Spleen (tissue), 11 donors: ENCODE measurements around the gene ADAM19. TPM values are rescaled to one million over a fixed set of nuclear protein-coding genes. Genes with fewer than 3 reads are reported as not detected.

ENCODE experiments used
- DNase-seq: peaks from one replicate; pipeline ENCODE4 v3.0.0-alpha.2; 2020
- H3K27ac ChIP-seq, 8 donors: fragments of 200-600 bp; sonication (generic) in 7 of 8; 1 replicate in 4 of 8; 2 replicates in 4 of 8; pipeline versions ENCODE4 v1.5.0 to v1.8.0; 2016 to 2021; ENCODE audit warnings: inconsistent platforms in 4 of 8, mild to moderate bottlenecking in 4 of 8, moderate library complexity in 1 of 8
- H3K27me3 ChIP-seq, 7 donors: fragments of 200-600 bp; sonication (generic) in 6 of 7; replicated peaks in 1 of 7; 1 replicate in 4 of 7; 2 replicates in 3 of 7; pipeline versions ENCODE4 v1.5.0 to v1.8.0; 2016 to 2021; ENCODE audit warnings: inconsistent platforms in 3 of 7, mild to moderate bottlenecking in 1 of 7
- H3K36me3 ChIP-seq, 6 donors: fragments of 200-600 bp; sonication (generic) in 5 of 6; 1 replicate in 4 of 6; 2 replicates in 2 of 6; pipeline versions ENCODE4 v1.5.0 to v1.8.0; 2016 to 2021; ENCODE audit warnings: inconsistent platforms in 2 of 6
- H3K4me1 ChIP-seq, 6 donors: fragments of 200-600 bp; sonication (generic) in 5 of 6; 1 replicate in 3 of 6; 2 replicates in 3 of 6; pipeline versions ENCODE4 v1.5.0 to v1.8.0; 2016 to 2021; ENCODE audit warnings: inconsistent platforms in 3 of 6
- H3K4me3 ChIP-seq, 8 donors: fragments of 200-600 bp; sonication (generic) in 7 of 8; 1 replicate in 4 of 8; 2 replicates in 4 of 8; pipeline versions ENCODE4 v1.5.0 to v1.8.0; 2016 to 2021; ENCODE audit warnings: inconsistent platforms in 4 of 8, mild to moderate bottlenecking in 4 of 8, moderate library complexity in 2 of 8
- H3K9me3 ChIP-seq, 8 donors: fragments of 200-600 bp; sonication (generic) in 7 of 8; 1 replicate in 4 of 8; 2 replicates in 4 of 8; pipeline versions ENCODE4 v1.5.0 to v1.8.0; 2016 to 2021; ENCODE audit warnings: inconsistent platforms in 4 of 8
- POLR2A ChIP-seq, 3 donors: fragments of 450-650 bp; IDR thresholded peaks; one replicate each; pipeline ENCODE4 v1.5.1; 2017; ENCODE audit warnings: antibody characterized with exemption in 3 of 3, mild to moderate bottlenecking in 1 of 3
- POLR2AphosphoS5 ChIP-seq, 3 donors: sonication (generic); formaldehyde crosslinking; IDR thresholded peaks; one replicate each; pipeline ENCODE4 v1.5.1; 2017; ENCODE audit warnings: antibody characterized with exemption in 3 of 3
- WGBS, 5 donors: extraction: QIAGEN DNeasy Blood & Tissue Kit in 3 of 5; methylation state at CpG; one replicate each; pipeline versions ENCODE4 v1.1.5 to v1.1.7; 2013 to 2018; 5-methylcytosine and 5-hydroxymethylcytosine counted together
- intact Hi-C: fragments of 100-400 bp; cut with DNase I; formaldehyde crosslinking; loops from one replicate; pipeline ENCODE4 v1.15.0; 2023; ENCODE audit warnings: low total_unique reads
- polyA plus RNA-seq, 3 donors: library from polyadenylated mRNA; stranded (reverse); fragments of 200-250 nt; gene quantifications; one replicate each; pipeline ENCODE4 v1.2.1, GENCODE V29; 2013
- total RNA-seq, 7 donors: library from RNA; depleted of rRNA in 3 of 7; stranded (reverse); fragments of >200 nt in 3 of 7; fragmentation: NEBNext Ultra II Directional in 4 of 7; extraction: Animal tissue kit (Norgen Biotek cat#: 25700) in 4 of 7; gene quantifications; one replicate each; pipeline versions ENCODE4 v1.1.0 to v1.2.1, GENCODE V29; 2016 to 2021
- TF ChIP-seq, protein P1 (sequence below), 11 experiments: fragments of 200-600 bp in 7 of 11; fragments of 450-650 bp in 4 of 11; sonication (generic) in 4 of 11; IDR thresholded peaks in 8 of 11; conservative IDR thresholded peaks in 3 of 11; 1 replicate in 7 of 11; 2 replicates in 4 of 11; pipeline versions ENCODE4 v1.4.0 to v1.8.0; 2016 to 2021; ENCODE audit warnings: antibody characterized with exemption in 11 of 11, inconsistent platforms in 4 of 11, mild to moderate bottlenecking in 1 of 11
- donor health status: healthy with polysubstance abuse.
- donor health status: DM: no; HTN: no; CAD: no; lungs with moderate emphysema.
- donor health status: DM: no; HTN: no; CAD: no.
- donor health status: Bipolar disorder and iron deficiency.
- donor health status: healthy.
- donor health status: DM: no; HTN: no; CAD: no.
- donor health status: DM: yes; HTN: yes; CAD: no.

The ADAM19 gene
- total and polyA plus RNA-seq, 10 donors = 10.9 to 71.1 (median 51.5) TPM

- 35 to 60% (median 43%) methylated on average over 5 of the region's 5 CpGs for WGBS, 5 donors
- TF ChIP-seq, protein P1, sequence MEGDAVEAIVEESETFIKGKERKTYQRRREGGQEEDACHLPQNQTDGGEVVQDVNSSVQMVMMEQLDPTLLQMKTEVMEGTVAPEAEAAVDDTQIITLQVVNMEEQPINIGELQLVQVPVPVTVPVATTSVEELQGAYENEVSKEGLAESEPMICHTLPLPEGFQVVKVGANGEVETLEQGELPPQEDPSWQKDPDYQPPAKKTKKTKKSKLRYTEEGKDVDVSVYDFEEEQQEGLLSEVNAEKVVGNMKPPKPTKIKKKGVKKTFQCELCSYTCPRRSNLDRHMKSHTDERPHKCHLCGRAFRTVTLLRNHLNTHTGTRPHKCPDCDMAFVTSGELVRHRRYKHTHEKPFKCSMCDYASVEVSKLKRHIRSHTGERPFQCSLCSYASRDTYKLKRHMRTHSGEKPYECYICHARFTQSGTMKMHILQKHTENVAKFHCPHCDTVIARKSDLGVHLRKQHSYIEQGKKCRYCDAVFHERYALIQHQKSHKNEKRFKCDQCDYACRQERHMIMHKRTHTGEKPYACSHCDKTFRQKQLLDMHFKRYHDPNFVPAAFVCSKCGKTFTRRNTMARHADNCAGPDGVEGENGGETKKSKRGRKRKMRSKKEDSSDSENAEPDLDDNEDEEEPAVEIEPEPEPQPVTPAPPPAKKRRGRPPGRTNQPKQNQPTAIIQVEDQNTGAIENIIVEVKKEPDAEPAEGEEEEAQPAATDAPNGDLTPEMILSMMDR (IDR thresholded peaks at IDR 0.05 in 8 of 11, conservative IDR thresholded peaks at IDR 0.05 in 3 of 11) = no peak
- TF ChIP-seq POLR2A (IDR thresholded peaks at IDR 0.05) (no peak), POLR2AphosphoS5 (IDR thresholded peaks at IDR 0.05) (peak in 1 of 3 donors; percentile 67)
- intact Hi-C loops = no loop called here
- peaks cover 30 to 97% (median 79%) of the 10 kb centered on the region in 6 donors for H3K4me1 ChIP-seq
- H3K4me3 ChIP-seq = no peak overlapping the region
- no peaks in the 10 kb centered on the region for H3K36me3 ChIP-seq
- no peaks in the 10 kb centered on the region for H3K9me3 ChIP-seq
- no peak for DNase-seq
- peak overlapping the region in 7 of 8 donors; percentile 7 to 83 (median 80) for H3K27ac ChIP-seq
- H3K27me3 ChIP-seq = no peaks in the 10 kb centered on the region
Observed at GRCh38 chr5:157596487-157596886, 20.9 kb upstream of the ADAM19 start.

DNA sequence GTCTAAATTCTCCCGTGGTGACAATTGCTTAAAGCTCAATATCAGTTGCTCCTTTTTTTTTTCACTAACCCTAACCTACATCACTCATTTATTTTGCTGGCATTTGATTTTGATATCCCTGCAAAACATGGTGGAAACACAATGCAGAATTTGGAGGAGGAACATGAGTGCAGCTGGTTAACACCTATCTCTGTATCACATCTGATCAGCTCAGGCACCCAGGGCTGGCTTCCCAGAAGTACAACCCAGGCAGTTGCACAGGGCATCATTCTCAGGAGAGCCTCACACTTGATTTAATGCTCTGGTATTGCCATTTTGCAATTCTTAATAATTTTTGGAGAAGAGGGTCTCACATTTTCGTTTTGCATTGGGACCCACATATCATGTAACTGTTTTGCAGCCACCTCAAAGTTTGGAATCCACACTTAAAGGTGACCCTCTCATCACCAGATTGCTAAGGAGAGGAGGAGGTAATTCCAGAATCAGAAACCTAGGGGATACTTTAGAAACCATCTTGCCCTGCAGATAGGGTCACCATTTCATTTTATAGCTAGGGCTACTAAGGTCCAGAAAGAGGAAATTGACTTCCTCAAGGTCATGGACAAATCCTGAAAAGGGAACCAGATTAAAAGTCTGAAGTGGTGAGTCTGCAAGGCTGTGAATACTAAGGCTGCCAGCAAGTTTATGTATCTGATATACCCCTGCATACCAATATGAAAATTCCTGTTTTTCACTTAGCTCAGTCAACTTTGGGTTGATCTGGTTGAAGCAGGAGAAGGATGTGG is 19.3 kb upstream of the ADAM19 start:
- no peaks in the 10 kb centered on the region for H3K27me3 ChIP-seq
- DNase-seq = no peak
- intact Hi-C loops = no loop called here
- TF ChIP-seq POLR2AphosphoS5 (IDR thresholded peaks at IDR 0.05) = no peak
- TF ChIP-seq, protein P1 (IDR thresholded peaks at IDR 0.05 in 8 of 11, conservative IDR thresholded peaks at IDR 0.05 in 3 of 11) = no peak
- no peak for TF ChIP-seq POLR2A (IDR thresholded peaks at IDR 0.05)
- WGBS, 5 donors = 51 to 68% (median 61%) methylated on average over 2 of the region's 2 CpGs
- no peaks in the 10 kb centered on the region for H3K36me3 ChIP-seq
- H3K4me1 ChIP-seq = peaks cover 30 to 86% (median 77%) of the 10 kb centered on the region in 6 donors
- H3K9me3 ChIP-seq = no peaks in the 10 kb centered on the region
- H3K27ac ChIP-seq = peak overlapping the region in 5 of 8 donors; percentile 21 to 83 (median 80)
- no peak overlapping the region for H3K4me3 ChIP-seq

- TF ChIP-seq, protein P1 (IDR thresholded peaks at IDR 0.05 in 8 of 11, conservative IDR thresholded peaks at IDR 0.05 in 3 of 11) = no peak
- TF ChIP-seq POLR2A (IDR thresholded peaks at IDR 0.05) (no peak), POLR2AphosphoS5 (IDR thresholded peaks at IDR 0.05) (no peak)
- intact Hi-C loops = no loop called here
- Histone ChIP-seq H3K27ac (peak overlapping the region in 6 of 8 donors; percentile 7 to 83 (median 81)), H3K9me3 (no peaks in the 10 kb centered on the region), H3K36me3 (no peaks in the 10 kb centered on the region), H3K4me3 (no peak overlapping the region), H3K27me3 (no peaks in the 10 kb centered on the region), H3K4me1 (peaks cover 30 to 80% (median 74%) of the 10 kb centered on the region in 6 donors)
- no peak for DNase-seq
Observed at GRCh38 chr5:157594257-157594656, 18.7 kb upstream of the ADAM19 start.

GRCh38 chr5:157593052-157593757 is 17.6 kb upstream of the ADAM19 start:
- no peaks in the 10 kb centered on the region for H3K36me3 ChIP-seq
- TF ChIP-seq POLR2AphosphoS5 (IDR thresholded peaks at IDR 0.05) = no peak
- TF ChIP-seq POLR2A (IDR thresholded peaks at IDR 0.05) = no peak
- TF ChIP-seq, protein P1 (IDR thresholded peaks at IDR 0.05 in 8 of 11, conservative IDR thresholded peaks at IDR 0.05 in 3 of 11) = no peak
- intact Hi-C loops = no loop called here
- no peaks in the 10 kb centered on the region for H3K9me3 ChIP-seq
- H3K4me1 ChIP-seq = peaks cover 30 to 69% (median 63%) of the 10 kb centered on the region in 6 donors
- no peaks in the 10 kb centered on the region for H3K27me3 ChIP-seq
- peak overlapping the region; percentile 24 to 83 (median 80) for H3K27ac ChIP-seq
- peak overlapping the region in 1 of 8 donors; percentile 12 for H3K4me3 ChIP-seq
- DNase-seq = no peak
- WGBS, 5 donors = 43 to 69% (median 61%) methylated on average over 6 of the region's 6 CpGs
